Adrenal gland (tissue), 12 donors: ENCODE measurements around the gene IL1RAP. TPM values are rescaled to one million over a fixed set of nuclear protein-coding genes. Genes with fewer than 3 reads are reported as not detected.

ENCODE experiments used
- DNase-seq, 7 donors: peaks; one replicate each; pipeline ENCODE4 v3.0.0-alpha.2; 2019 to 2020
- H3K27ac ChIP-seq, 5 donors: fragments of 200-600 bp; sonication (generic) in 4 of 5; 1 replicate in 3 of 5; 2 replicates in 2 of 5; pipeline versions ENCODE4 v1.5.1 to v1.8.0; 2016 to 2020; ENCODE audit warnings: mild to moderate bottlenecking in 1 of 5
- H3K27me3 ChIP-seq: fragments of 200-600 bp; 2 replicates; pipeline ENCODE4 v1.8.0; 2021
- H3K36me3 ChIP-seq, 2 donors: fragments of 200-600 bp; replicated peaks in 1 of 2; 1 replicate in 1 of 2; 2 replicates in 1 of 2; pipeline versions ENCODE4 v1.5.1 to v1.8.0; 2018 to 2022
- H3K4me1 ChIP-seq, 2 donors: fragments of 200-600 bp; replicated peaks in 1 of 2; 1 replicate in 1 of 2; 2 replicates in 1 of 2; pipeline versions ENCODE4 v1.5.1 to v1.8.0; 2018 to 2021
- H3K4me3 ChIP-seq, 4 donors: fragments of 200-600 bp; sonication (generic) in 3 of 4; one replicate each; pipeline ENCODE4 v1.5.1; 2016 to 2018
- H3K9me3 ChIP-seq, 3 donors: fragments of 200-600 bp; sonication (generic) in 1 of 3; replicated peaks in 1 of 3; 1 replicate in 2 of 3; 2 replicates in 1 of 3; pipeline versions ENCODE4 v1.5.1 to v1.8.0; 2016 to 2021
- POLR2A ChIP-seq, 2 donors: fragments of 450-650 bp; IDR thresholded peaks; one replicate each; pipeline ENCODE4 v1.6.1; 2017; ENCODE audit warnings: antibody characterized with exemption in 2 of 2, mild to moderate bottlenecking in 2 of 2, moderate library complexity in 1 of 2
- WGBS, 4 donors: extraction: QIAGEN DNeasy Blood & Tissue Kit in 2 of 4; methylation state at CpG; one replicate each; pipeline versions ENCODE4 v1.1.5 to v1.1.7; 2013 to 2017; 5-methylcytosine and 5-hydroxymethylcytosine counted together
- intact Hi-C, 2 donors: fragments of 100-400 bp; cut with DNase I; formaldehyde crosslinking; loops; one replicate each; pipeline versions ENCODE4 v1.14.1 to v1.15.0; 2022 to 2023
- polyA plus RNA-seq, 3 donors: library from polyadenylated mRNA; stranded (reverse); fragments of 200-250 nt in 2 of 3; fragments of 350-450 nt in 1 of 3; fragmentation: Illumina TruSeq in 1 of 3; extraction: RNeasy Lipid Tissue Mini Kit (QIAGEN cat#74804) in 1 of 3; gene quantifications; one replicate each; pipeline ENCODE4 v1.2.3, GENCODE V29; 2013 to 2014
- total RNA-seq, 9 donors: library from RNA; depleted of rRNA in 4 of 9; stranded (reverse); fragments of >200 nt in 4 of 9; fragments of 120-200 nt in 1 of 9; fragmentation: NEBNext Ultra II Directional in 1 of 9; extraction: Animal tissue kit (Norgen Biotek cat#: 25700) in 1 of 9; gene quantifications; one replicate each; pipeline versions ENCODE4 v1.1.0 to v1.2.4, GENCODE V29; 2013 to 2023
- TF ChIP-seq, protein P1 (sequence below), 6 experiments: fragments of 450-650 bp in 4 of 6; fragments of 200-600 bp in 2 of 6; sonication (generic) in 1 of 6; IDR thresholded peaks; 1 replicate in 5 of 6; 2 replicates in 1 of 6; pipeline versions ENCODE4 v1.5.1 to v1.8.0; 2016 to 2021; ENCODE audit warnings: antibody characterized with exemption in 6 of 6, mild to moderate bottlenecking in 2 of 6, moderate library complexity in 1 of 6
- donor health status: healthy with polysubstance abuse.
- donor health status: Bipolar disorder and iron deficiency.
- donor health status: DM: yes; HTN: yes; CAD: no.
- donor health status: DM: no; HTN: no; CAD: no.
- donor health status: DM: no; HTN: no; CAD: no.
- donor health status: DM: yes; HTN: yes; CAD: no.

IL1RAP gene
- total and polyA plus RNA-seq, 12 donors, result 0.97 to 17.1 (median 6.7) TPM

DNA sequence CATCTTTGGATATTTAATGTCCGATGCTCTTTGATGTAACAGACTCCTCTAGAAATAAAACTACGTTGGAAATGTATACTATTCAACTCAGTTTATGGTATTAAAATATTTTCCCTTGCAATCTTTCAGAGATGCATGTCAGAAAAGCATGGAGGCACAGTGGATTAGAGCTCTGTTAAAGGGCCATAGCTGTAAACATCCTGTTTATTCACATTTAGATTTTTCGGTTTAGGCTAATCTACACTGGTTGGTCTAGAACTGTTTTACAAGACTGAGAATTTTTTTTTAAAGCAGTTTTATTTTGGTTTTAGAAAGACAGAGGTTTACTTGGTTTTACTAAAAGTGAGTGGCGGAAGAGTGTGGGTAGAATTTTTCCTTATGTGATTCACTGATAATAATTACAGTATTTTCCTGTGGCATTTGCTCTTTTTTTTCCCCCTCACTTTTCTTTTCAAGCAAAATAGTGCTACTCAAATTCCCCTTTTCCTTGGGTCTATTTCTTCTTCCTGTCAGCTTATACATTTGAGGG lies 132.1 kb downstream of the IL1RAP start:
- TF ChIP-seq POLR2A (IDR thresholded peaks at IDR 0.05), result no peak
- TF ChIP-seq, protein P1, sequence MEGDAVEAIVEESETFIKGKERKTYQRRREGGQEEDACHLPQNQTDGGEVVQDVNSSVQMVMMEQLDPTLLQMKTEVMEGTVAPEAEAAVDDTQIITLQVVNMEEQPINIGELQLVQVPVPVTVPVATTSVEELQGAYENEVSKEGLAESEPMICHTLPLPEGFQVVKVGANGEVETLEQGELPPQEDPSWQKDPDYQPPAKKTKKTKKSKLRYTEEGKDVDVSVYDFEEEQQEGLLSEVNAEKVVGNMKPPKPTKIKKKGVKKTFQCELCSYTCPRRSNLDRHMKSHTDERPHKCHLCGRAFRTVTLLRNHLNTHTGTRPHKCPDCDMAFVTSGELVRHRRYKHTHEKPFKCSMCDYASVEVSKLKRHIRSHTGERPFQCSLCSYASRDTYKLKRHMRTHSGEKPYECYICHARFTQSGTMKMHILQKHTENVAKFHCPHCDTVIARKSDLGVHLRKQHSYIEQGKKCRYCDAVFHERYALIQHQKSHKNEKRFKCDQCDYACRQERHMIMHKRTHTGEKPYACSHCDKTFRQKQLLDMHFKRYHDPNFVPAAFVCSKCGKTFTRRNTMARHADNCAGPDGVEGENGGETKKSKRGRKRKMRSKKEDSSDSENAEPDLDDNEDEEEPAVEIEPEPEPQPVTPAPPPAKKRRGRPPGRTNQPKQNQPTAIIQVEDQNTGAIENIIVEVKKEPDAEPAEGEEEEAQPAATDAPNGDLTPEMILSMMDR (IDR thresholded peaks at IDR 0.05), result no peak
- DNase-seq, result no peak
- intact Hi-C loops, result no loop called here
- Histone ChIP-seq H3K36me3 (no peaks in the 10 kb centered on the region), H3K9me3 (no peaks in the 10 kb centered on the region), H3K27ac (no peak overlapping the region), H3K4me3 (no peak overlapping the region), H3K4me1 (no peaks in the 10 kb centered on the region), H3K27me3 (no peaks in the 10 kb centered on the region)
- WGBS, 4 donors, result 78 to 82% (median 81%) methylated on average over 4 of the region's 4 CpGs

DNA sequence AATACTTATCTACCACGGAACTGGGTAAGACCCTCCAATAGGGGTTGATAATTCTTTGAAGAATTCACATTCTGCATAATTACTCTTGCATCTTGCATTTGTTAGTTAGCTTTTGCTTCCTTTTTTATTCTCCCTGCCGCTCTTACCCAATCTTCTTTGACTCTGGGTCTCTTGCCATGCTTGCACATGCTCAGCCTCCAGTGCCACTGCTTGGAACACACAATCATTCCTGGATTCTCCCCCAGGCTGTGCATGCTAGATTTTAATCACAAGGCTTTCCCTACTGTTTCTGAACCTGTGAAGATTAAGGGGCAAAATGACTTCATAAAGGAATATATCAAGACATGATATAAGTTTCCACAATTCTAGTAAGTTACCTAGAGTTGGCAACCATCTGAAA lies 133.1 kb downstream of the IL1RAP start:
- WGBS, 4 donors, result 86 to 93% (median 93%) methylated on average over 2 of the region's 2 CpGs
- no peak for DNase-seq

DNA sequence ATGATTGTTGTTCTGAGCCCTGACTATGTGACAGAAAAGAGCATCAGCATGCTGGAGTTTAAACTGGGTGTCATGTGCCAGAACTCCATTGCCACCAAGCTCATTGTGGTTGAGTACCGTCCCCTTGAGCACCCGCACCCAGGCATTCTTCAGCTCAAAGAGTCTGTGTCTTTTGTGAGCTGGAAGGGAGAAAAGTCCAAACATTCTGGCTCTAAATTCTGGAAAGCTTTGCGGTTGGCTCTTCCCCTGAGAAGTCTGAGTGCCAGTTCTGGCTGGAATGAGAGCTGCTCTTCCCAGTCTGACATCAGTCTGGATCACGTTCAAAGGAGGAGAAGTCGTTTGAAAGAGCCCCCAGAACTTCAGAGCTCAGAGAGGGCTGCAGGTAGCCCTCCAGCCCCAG lies 142.0 kb downstream of the IL1RAP start:
- DNase-seq, result no peak
- WGBS, 4 donors, result 83 to 89% (median 86%) methylated on average over 2 to 5 of the region's 5 CpGs
- TF ChIP-seq POLR2A (IDR thresholded peaks at IDR 0.05), result no peak
- TF ChIP-seq, protein P1 (IDR thresholded peaks at IDR 0.05), result no peak
- no peaks in the 10 kb centered on the region for H3K4me1 ChIP-seq
- intact Hi-C loops, result no loop called here
- H3K36me3 ChIP-seq, result no peaks in the 10 kb centered on the region
- H3K27me3 ChIP-seq, result no peaks in the 10 kb centered on the region
- H3K4me3 ChIP-seq, result no peak overlapping the region
- no peaks in the 10 kb centered on the region for H3K9me3 ChIP-seq
- H3K27ac ChIP-seq, result no peak overlapping the region

More for the DNA sequence above, 133.1 kb downstream of the IL1RAP start:
- intact Hi-C loops, result no loop called here
- no peaks in the 10 kb centered on the region for H3K36me3 ChIP-seq
- H3K4me3 ChIP-seq, result no peak overlapping the region
- TF ChIP-seq, protein P1 (IDR thresholded peaks at IDR 0.05), result no peak
- TF ChIP-seq POLR2A (IDR thresholded peaks at IDR 0.05), result no peak
- H3K27me3 ChIP-seq, result no peaks in the 10 kb centered on the region
- H3K4me1 ChIP-seq, result no peaks in the 10 kb centered on the region
- no peak overlapping the region for H3K27ac ChIP-seq
- H3K9me3 ChIP-seq, result no peaks in the 10 kb centered on the region

DNA sequence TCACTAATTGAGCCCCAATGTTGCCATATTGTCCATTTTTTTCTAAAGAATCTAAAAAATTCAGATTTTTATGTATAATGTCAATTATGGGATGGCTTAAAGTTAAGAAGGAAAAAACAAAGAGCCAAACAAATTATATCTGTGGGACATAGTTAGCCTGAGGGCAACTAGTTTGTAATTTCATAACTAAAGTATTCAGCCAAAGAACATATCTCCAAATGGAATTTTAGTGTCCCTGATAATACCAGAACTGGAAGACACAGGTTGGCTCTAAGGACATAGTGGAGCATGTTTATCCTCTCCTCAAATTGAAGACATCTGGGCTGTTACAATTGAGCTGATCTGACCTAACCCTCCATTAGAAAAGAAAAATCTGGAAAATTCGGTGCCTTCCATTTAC lies 144.2 kb downstream of the IL1RAP start:
- H3K9me3 ChIP-seq, result no peaks in the 10 kb centered on the region
- intact Hi-C loops, result no loop called here
- no peak for TF ChIP-seq POLR2A (IDR thresholded peaks at IDR 0.05)
- TF ChIP-seq, protein P1 (IDR thresholded peaks at IDR 0.05), result no peak
- H3K27me3 ChIP-seq, result no peaks in the 10 kb centered on the region
- H3K36me3 ChIP-seq, result no peaks in the 10 kb centered on the region
- DNase-seq, result no peak
- WGBS, 4 donors, result 70 to 82% (median 78%) methylated on average over 1 of the region's 1 CpG
- H3K27ac ChIP-seq, result no peak overlapping the region
- no peak overlapping the region for H3K4me3 ChIP-seq
- H3K4me1 ChIP-seq, result no peaks in the 10 kb centered on the region
